Measurements from ENCODE around the gene HSD11B1.

DNA sequence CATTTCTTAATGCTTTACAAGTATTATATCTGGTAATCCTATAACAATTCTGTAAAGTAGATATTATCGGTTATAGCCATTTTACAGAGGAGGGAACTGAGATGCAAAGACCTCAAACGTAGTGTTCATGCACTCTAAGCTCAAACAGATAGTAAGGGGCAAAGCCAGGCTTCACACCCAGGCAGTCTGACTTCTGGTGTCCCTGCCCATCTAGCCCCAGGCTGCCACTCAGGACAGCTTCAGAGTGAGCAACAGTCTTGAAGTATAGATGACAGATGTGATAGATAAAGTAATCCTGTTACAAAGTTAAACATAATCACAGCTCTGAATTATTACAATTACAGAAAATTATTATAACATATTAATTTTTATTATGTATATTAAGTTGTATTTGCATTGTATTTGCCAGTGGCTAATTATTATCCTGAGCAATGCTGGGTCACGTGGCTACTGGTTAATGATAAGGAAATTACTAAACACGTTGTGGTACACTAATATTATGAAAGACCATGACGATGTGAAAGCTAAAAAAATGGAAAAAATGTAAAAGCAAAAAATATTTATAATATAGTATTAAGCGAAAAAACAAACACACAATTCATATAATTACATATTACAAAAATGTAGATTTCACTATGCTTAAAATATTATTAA, 45.2 kb downstream of the HSD11B1 start:
- TF ChIP-seq, protein P1, sequence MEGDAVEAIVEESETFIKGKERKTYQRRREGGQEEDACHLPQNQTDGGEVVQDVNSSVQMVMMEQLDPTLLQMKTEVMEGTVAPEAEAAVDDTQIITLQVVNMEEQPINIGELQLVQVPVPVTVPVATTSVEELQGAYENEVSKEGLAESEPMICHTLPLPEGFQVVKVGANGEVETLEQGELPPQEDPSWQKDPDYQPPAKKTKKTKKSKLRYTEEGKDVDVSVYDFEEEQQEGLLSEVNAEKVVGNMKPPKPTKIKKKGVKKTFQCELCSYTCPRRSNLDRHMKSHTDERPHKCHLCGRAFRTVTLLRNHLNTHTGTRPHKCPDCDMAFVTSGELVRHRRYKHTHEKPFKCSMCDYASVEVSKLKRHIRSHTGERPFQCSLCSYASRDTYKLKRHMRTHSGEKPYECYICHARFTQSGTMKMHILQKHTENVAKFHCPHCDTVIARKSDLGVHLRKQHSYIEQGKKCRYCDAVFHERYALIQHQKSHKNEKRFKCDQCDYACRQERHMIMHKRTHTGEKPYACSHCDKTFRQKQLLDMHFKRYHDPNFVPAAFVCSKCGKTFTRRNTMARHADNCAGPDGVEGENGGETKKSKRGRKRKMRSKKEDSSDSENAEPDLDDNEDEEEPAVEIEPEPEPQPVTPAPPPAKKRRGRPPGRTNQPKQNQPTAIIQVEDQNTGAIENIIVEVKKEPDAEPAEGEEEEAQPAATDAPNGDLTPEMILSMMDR (IDR thresholded peaks at IDR 0.05): no peak
- no peak for TF ChIP-seq POLR2A (IDR thresholded peaks at IDR 0.05)

All from body of pancreas (tissue), 4 donors.